Astrocyte (in vitro differentiated cells and primary cell): ENCODE data around the gene MAP6.

Experiments
- EZH2 ChIP-seq: IDR thresholded peaks from 2 replicates; pipeline ENCODE4 v1.6.1; 2012; ENCODE audit warnings: mild to moderate bottlenecking, low read length, inconsistent platforms; ENCODE audit not compliant: insufficient read depth
- TF ChIP-seq, protein P1 (sequence below): IDR thresholded peaks from 2 replicates; pipeline ENCODE4 v1.5.1; 2011; ENCODE audit warnings: low read depth, mild to moderate bottlenecking, inconsistent platforms, low read length, moderate library complexity; ENCODE audit not compliant: insufficient read depth

DNA sequence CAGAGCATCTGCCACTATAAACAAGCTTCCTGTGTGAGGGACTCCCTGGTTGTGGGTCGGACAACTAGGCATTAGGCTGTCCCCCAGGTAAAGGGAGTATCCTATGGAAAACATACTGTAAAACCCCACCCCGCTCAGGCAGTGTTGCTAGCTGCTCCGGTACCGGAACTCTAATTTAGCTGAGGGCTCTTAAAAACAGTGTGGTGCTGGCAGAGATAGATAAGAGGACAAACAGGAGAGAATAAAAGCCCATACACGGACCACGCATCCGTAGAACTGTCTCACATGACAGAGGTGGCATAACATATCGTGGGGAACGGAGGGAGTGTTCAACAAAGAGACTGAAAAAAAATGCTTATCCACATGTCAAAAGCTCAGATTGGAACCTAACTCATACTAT lies 45.4 kb upstream of the MAP6 start:
- TF ChIP-seq, protein P1, sequence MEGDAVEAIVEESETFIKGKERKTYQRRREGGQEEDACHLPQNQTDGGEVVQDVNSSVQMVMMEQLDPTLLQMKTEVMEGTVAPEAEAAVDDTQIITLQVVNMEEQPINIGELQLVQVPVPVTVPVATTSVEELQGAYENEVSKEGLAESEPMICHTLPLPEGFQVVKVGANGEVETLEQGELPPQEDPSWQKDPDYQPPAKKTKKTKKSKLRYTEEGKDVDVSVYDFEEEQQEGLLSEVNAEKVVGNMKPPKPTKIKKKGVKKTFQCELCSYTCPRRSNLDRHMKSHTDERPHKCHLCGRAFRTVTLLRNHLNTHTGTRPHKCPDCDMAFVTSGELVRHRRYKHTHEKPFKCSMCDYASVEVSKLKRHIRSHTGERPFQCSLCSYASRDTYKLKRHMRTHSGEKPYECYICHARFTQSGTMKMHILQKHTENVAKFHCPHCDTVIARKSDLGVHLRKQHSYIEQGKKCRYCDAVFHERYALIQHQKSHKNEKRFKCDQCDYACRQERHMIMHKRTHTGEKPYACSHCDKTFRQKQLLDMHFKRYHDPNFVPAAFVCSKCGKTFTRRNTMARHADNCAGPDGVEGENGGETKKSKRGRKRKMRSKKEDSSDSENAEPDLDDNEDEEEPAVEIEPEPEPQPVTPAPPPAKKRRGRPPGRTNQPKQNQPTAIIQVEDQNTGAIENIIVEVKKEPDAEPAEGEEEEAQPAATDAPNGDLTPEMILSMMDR = no peak
- no peak for TF ChIP-seq EZH2
